ENCODE results near the gene PKMYT1. TPM values are rescaled to one million over a fixed set of nuclear protein-coding genes. Genes with fewer than 3 reads are reported as not detected.

Gene PKMYT1
- total and polyA plus RNA-seq, 2 of the 4 experiments (the other 2 are of a cell fraction) = 1.8 to 14.9 TPM

DNA sequence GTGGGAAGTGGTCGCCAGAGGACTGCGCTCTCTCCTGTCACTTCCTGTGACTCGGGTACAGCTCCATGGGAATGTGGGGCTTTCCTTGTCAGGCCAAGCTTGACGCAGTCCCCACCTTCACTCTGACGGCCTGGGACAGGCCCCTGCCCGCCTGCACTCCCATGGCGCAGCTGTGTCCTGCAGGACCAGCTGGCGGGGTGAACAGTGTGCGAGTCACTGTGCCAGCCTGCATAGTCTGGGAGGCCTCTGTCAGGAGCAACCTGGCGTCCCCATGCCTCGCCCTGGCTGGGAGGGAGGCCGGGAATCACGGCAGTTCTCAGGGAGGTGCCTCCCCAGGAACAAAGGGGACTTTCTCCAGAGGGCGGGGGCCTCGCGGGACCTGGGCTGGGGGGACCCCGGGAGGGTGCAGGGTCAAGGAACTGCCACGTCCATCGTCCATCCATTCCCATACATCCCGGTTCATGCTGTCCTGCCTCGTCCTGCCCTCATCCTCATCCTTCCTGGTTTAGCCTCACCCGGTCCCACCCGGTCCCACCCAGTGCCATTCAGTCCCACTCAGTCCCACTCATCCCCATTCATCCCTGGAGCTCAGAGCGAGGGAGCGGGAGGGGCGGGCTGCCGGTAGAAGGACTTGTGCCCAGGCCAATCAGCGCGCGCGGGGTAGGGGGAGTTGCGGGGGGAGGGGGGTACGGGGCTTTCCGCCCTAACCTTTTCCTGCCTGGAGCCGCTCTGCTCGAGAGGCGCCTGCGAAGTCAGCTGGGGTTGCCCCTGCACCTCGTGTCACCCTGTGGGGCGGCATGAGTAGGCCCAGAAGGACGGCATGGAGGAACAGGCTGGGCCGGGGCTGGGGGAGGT lies 55.1 kb downstream of the PKMYT1 start (continued):
- no peak for TF ChIP-seq FOS (IDR thresholded peaks at IDR 0.05; ENCODE audit: low read depth, low read length)

DNA sequence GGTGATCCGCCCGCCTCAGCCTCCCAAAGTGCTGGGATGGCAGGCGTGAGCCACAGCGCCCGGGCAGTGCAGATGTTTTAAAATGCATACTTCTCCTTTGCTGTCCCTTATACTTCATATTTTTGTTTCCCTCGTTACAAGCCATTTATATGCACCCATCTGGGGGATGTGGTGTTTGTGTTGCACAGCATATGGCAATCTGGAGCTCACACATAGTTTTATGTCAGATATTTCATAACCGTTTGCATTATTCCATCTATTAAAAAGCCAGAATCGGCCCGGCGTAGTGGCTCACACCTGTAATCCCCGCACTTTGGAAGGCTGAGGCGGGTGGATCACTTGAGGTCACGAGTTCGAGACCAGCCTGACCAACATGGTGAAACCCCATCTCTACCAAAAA lies 56.8 kb downstream of the PKMYT1 start:
- no peak overlapping the region for H4K8ac ChIP-seq (ENCODE audit: low read depth in 2 of 2, low read length in 2 of 2)
- no peak overlapping the region for H3K56ac ChIP-seq (ENCODE audit: extremely low read depth, insufficient read depth, low read length)
- H3K23ac ChIP-seq (ENCODE audit: low read depth, low read length) = no peak overlapping the region
- no peak overlapping the region for H4K91ac ChIP-seq (ENCODE audit: insufficient read depth, low read depth, low read length)
- no peak overlapping the region for H3K4me3 ChIP-seq (ENCODE audit: insufficient read depth, low read depth, low read length)
- H3K27ac ChIP-seq (ENCODE audit: insufficient read depth, low read length) = no peak overlapping the region
- H3K4me2 ChIP-seq (ENCODE audit: low read depth, low read length) = no peak overlapping the region
- no peak overlapping the region for H2BK15ac ChIP-seq (ENCODE audit: low read depth, low read length)
- no peak overlapping the region for H2AK5ac ChIP-seq (ENCODE audit: low read depth, low read length)
- H3K9me3 ChIP-seq (ENCODE audit: control insufficient read depth, insufficient read depth, low read length) = no peaks in the 10 kb centered on the region
- no peak for DNase-seq
- dilution Hi-C loops (cut with HindIII; ENCODE audit: low sequenced_read_pairs, unreplicated experiment) = no loop called here
- 0 out of 2 replicates have a peak, but pooled peaks cover 1% of the 10 kb centered on the region for H3K4me1 ChIP-seq (ENCODE audit: control insufficient read depth, insufficient read depth, low read length)
- H2AK9ac ChIP-seq (replicated peaks; ENCODE audit: low read depth, low read length, poor library complexity) = no peak overlapping the region
- BruUV-seq (replicated peaks) = no TSS peak
- H4K20me1 ChIP-seq (ENCODE audit: insufficient read depth, low read length) = peaks cover 6% of the 10 kb centered on the region; the same call in 1 of the 2 replicates
- H2BK20ac ChIP-seq (ENCODE audit: low read depth, low read length) = no peak overlapping the region
- H3K14ac ChIP-seq (replicated peaks; ENCODE audit: low read depth, low read length) = no peak overlapping the region
- H3K27me3 ChIP-seq (ENCODE audit: control insufficient read depth, insufficient read depth, low read length) = no peaks in the 10 kb centered on the region
- no peak overlapping the region for H3K9ac ChIP-seq (ENCODE audit: low read depth, low read length)
- ATAC-seq (ENCODE audit: low read depth) = no peak
- H3K79me1 ChIP-seq (ENCODE audit: low read depth in 1 of 2, low read length in 2 of 2) = peaks cover 8 to 47% of the 10 kb centered on the region in 2 experiments; a peak in 3 of 4 replicates
- ChIA-PET CTCF (no interaction called here), POLR2A (ENCODE audit: unreplicated experiment) (no interaction called here)
- no peak overlapping the region for H2BK5ac ChIP-seq (ENCODE audit: low read depth, low read length, poor library complexity, severe bottlenecking)
- no peak overlapping the region for H3K4ac ChIP-seq (ENCODE audit: low read depth, low read length)
- no peak overlapping the region for H2BK120ac ChIP-seq (ENCODE audit: low read depth, low read length)
- intact Hi-C loops (cut with micrococcal nuclease) = no loop called here
- H3K36me3 ChIP-seq (ENCODE audit: control insufficient read depth, insufficient read depth, low read length) = peaks cover 12% of the 10 kb centered on the region
- H4K5ac ChIP-seq (ENCODE audit: low read depth, low read length) = no peak overlapping the region
- 87% methylated on average over 4 of the region's 14 CpGs; no CpG with 5 or more reads in 1 of the 2 experiments for WGBS, 2 experiments (ENCODE audit: extremely low coverage in 2 of 2, insufficient read length in 1 of 2)
- no peaks in the 10 kb centered on the region for H3K9me1 ChIP-seq (ENCODE audit: insufficient read depth, low read length)
- no peak overlapping the region for H2AFZ ChIP-seq (replicated peaks; ENCODE audit: low read length, poor library complexity)
- in situ Hi-C loops (cut with MboI; ENCODE audit: low sequenced_read_pairs) = no loop called here
- H3K18ac ChIP-seq (ENCODE audit: low read depth, low read length) = no peak overlapping the region
- TF ChIP-seq, protein P1, sequence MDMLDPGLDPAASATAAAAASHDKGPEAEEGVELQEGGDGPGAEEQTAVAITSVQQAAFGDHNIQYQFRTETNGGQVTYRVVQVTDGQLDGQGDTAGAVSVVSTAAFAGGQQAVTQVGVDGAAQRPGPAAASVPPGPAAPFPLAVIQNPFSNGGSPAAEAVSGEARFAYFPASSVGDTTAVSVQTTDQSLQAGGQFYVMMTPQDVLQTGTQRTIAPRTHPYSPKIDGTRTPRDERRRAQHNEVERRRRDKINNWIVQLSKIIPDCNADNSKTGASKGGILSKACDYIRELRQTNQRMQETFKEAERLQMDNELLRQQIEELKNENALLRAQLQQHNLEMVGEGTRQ (IDR thresholded peaks at IDR 0.05; ENCODE audit: low read depth, low read length) = no peak
- TF ChIP-seq POLR2A (IDR thresholded peaks at IDR 0.05; ENCODE audit: low read depth, low read length) (no peak), MXI1 (IDR thresholded peaks at IDR 0.05; ENCODE audit: borderline replicate concordance, low read depth, low read length) (no peak), MAFK (IDR thresholded peaks at IDR 0.05; ENCODE audit: low read depth, low read length) (no peak), CEBPB (IDR thresholded peaks at IDR 0.05; ENCODE audit: low read depth, low read length) (no peak), SMC3 (IDR thresholded peaks at IDR 0.05; ENCODE audit: low read depth, low read length) (no peak), CHD1 (IDR thresholded peaks at IDR 0.05; ENCODE audit: low read depth, low read length) (no peak), RAD21 (IDR thresholded peaks at IDR 0.05; ENCODE audit: low read length) (no peak), NFE2L2 (IDR thresholded peaks at IDR 0.05; ENCODE audit: low read depth, low read length) (no peak), BHLHE40 (IDR thresholded peaks at IDR 0.05; ENCODE audit: low read depth, low read length) (no peak)
- TF ChIP-seq, protein P2, sequence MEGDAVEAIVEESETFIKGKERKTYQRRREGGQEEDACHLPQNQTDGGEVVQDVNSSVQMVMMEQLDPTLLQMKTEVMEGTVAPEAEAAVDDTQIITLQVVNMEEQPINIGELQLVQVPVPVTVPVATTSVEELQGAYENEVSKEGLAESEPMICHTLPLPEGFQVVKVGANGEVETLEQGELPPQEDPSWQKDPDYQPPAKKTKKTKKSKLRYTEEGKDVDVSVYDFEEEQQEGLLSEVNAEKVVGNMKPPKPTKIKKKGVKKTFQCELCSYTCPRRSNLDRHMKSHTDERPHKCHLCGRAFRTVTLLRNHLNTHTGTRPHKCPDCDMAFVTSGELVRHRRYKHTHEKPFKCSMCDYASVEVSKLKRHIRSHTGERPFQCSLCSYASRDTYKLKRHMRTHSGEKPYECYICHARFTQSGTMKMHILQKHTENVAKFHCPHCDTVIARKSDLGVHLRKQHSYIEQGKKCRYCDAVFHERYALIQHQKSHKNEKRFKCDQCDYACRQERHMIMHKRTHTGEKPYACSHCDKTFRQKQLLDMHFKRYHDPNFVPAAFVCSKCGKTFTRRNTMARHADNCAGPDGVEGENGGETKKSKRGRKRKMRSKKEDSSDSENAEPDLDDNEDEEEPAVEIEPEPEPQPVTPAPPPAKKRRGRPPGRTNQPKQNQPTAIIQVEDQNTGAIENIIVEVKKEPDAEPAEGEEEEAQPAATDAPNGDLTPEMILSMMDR (conservative IDR thresholded peaks at IDR 0.05; ENCODE audit: low read depth, low read length) = no peak
- TF ChIP-seq, protein P3, sequence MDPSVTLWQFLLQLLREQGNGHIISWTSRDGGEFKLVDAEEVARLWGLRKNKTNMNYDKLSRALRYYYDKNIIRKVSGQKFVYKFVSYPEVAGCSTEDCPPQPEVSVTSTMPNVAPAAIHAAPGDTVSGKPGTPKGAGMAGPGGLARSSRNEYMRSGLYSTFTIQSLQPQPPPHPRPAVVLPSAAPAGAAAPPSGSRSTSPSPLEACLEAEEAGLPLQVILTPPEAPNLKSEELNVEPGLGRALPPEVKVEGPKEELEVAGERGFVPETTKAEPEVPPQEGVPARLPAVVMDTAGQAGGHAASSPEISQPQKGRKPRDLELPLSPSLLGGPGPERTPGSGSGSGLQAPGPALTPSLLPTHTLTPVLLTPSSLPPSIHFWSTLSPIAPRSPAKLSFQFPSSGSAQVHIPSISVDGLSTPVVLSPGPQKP (IDR thresholded peaks at IDR 0.05; ENCODE audit: borderline replicate concordance, low read depth, low read length) = no peak
